ENCODE measurements around the gene LMLN. TPM values are rescaled to one million over a fixed set of nuclear protein-coding genes. Genes with fewer than 3 reads are reported as not detected.

LMLN gene
- total and polyA plus RNA-seq, 9 donors, result 2.3 to 4.0 (median 3.0) TPM

- Histone ChIP-seq H3K27ac (ENCODE audit: low read length) (no peak overlapping the region), H3K4me1 (ENCODE audit: control insufficient read depth, insufficient read depth, low read length) (no peaks in the 10 kb centered on the region), H3K4me3 (ENCODE audit: low read length) (no peak overlapping the region), H3K27me3 (ENCODE audit: control insufficient read depth, insufficient read depth, low read length) (peaks cover 12% of the 10 kb centered on the region), H3K9me3 (replicated peaks; ENCODE audit: control insufficient read depth, low read depth, low read length) (no peaks in the 10 kb centered on the region), H3K36me3 (ENCODE audit: control insufficient read depth, insufficient read depth, low read length) (no peaks in the 10 kb centered on the region)
- DNase-seq, result no peak
- WGBS (ENCODE audit: insufficient coverage), result 58% methylated on average over 2 of the region's 4 CpGs
These were observed 133.2 kb downstream of the LMLN start for GRCh38 chr3:198093112-198093679.

Other genes with a start within 250 kb of the LMLN start
- 6.8 TPM for gene RUBCN, start 223.3 kb upstream of the LMLN start, total RNA-seq
- gene RUBCN, start 223.3 kb upstream of the LMLN start, polyA plus RNA-seq (ENCODE audit: insufficient read depth in 1 of 8, insufficient read length in 8 of 8, low replicate concordance in 1 of 8), result 10 to 100 TPM in 2 of 8 donors, 1 to 10 TPM in 6; 7.3 to 12.6 (median 8.6) TPM
- 52.9 TPM for gene FYTTD1, start 210.3 kb upstream of the LMLN start, total RNA-seq
- gene FYTTD1, start 210.3 kb upstream of the LMLN start, polyA plus RNA-seq (ENCODE audit: insufficient read depth in 1 of 8, insufficient read length in 8 of 8, low replicate concordance in 1 of 8), result 10 to 100 TPM; 44.7 to 79.9 (median 64.6) TPM
- gene LRCH3, start 169.0 kb upstream of the LMLN start, total RNA-seq, result 28.5 TPM
- 10 to 100 TPM; 21.7 to 39.1 (median 25.7) TPM for gene LRCH3, start 169.0 kb upstream of the LMLN start, polyA plus RNA-seq (ENCODE audit: insufficient read depth in 1 of 8, insufficient read length in 8 of 8, low replicate concordance in 1 of 8)
- 3,120 TPM for gene RPL35A, start 10.0 kb upstream of the LMLN start, total RNA-seq
- 1,000 to 10,000 TPM; 1,730 to 2,300 (median 2,093) TPM for gene RPL35A, start 10.0 kb upstream of the LMLN start, polyA plus RNA-seq (ENCODE audit: insufficient read depth in 1 of 8, insufficient read length in 8 of 8, low replicate concordance in 1 of 8)